Measurements from ENCODE around the gene ARHGEF4. TPM values are rescaled to one million over a fixed set of nuclear protein-coding genes. Genes with fewer than 3 reads are reported as not detected.

The ARHGEF4 gene
- total and polyA plus RNA-seq, 2 donors (not counting 3 experiments of a cell fraction or from before 2014, with no cell fraction given) = not detected

- dilution Hi-C loops (cut with MboI; ENCODE audit: extremely low pct_ligation_motif_present, low sequenced_read_pairs) = no loop called here
- CTCF ChIA-PET = interaction anchor here (0.9 to 2.1 kb wide), 4 partner anchors 10 to 296 kb away, joined by 4 to 7 read pairs (median 5); partner anchors contain the start of gene PLEKHB2
- Histone ChIP-seq H3K9me1 (replicated peaks; ENCODE audit: control insufficient read depth, extremely low read depth, insufficient read depth, low read length) (no peaks in the 10 kb centered on the region), H3K4me1 (ENCODE audit: control insufficient read depth, extremely low read depth, insufficient read depth, low read length) (peaks cover 10% of the 10 kb centered on the region), H3K4me3 (replicated peaks in 1 of 3; ENCODE audit: insufficient read depth in 1 of 3, low read depth in 1 of 3, low read length in 3 of 3) (peak overlapping the region; percentile 86 to 100 (median 92)), H3K4me2 (ENCODE audit: insufficient read depth, low read length) (peak overlapping the region; percentile 50), H3K27ac (ENCODE audit: insufficient read depth, low read depth, low read length) (peak overlapping the region; percentile 92), H3K9ac (replicated peaks; ENCODE audit: extremely low read depth, insufficient read depth, low read length) (peak overlapping the region; percentile 99), H3K36me3 (ENCODE audit: control insufficient read depth in 2 of 2, extremely low read depth in 1 of 2, insufficient read depth in 2 of 2, low read length in 2 of 2) (no peaks in the 10 kb centered on the region), H2AFZ (ENCODE audit: low read depth, low read length) (peak overlapping the region; percentile 72), H3K9me3 (replicated peaks; ENCODE audit: control insufficient read depth, insufficient read depth, low read length) (no peaks in the 10 kb centered on the region), H3K79me2 (ENCODE audit: control insufficient read depth, insufficient read depth, low read length) (peaks cover 42% of the 10 kb centered on the region), H4K20me1 (replicated peaks; ENCODE audit: control insufficient read depth, extremely low read depth, insufficient read depth, low read length) (peaks cover 3% of the 10 kb centered on the region), H3K27me3 (ENCODE audit: control insufficient read depth in 2 of 2, insufficient read depth in 2 of 2, low read length in 2 of 2) (no peaks in the 10 kb centered on the region)
- no peak for TF ChIP-seq GATA2 (IDR thresholded peaks at IDR 0.05; ENCODE audit: insufficient read depth, insufficient read length, low read depth, low read length)
- TF ChIP-seq EZH2 (IDR thresholded peaks at IDR 0.05; ENCODE audit: borderline replicate concordance, low read depth, low read length, severe bottlenecking) = no peak
- no peak for TF ChIP-seq FOS (IDR thresholded peaks at IDR 0.05; ENCODE audit: borderline replicate concordance, insufficient read depth, low read length)
- TF ChIP-seq MYC (IDR thresholded peaks at IDR 0.05; ENCODE audit: low read depth, low read length) = no peak
- TF ChIP-seq, protein P1, sequence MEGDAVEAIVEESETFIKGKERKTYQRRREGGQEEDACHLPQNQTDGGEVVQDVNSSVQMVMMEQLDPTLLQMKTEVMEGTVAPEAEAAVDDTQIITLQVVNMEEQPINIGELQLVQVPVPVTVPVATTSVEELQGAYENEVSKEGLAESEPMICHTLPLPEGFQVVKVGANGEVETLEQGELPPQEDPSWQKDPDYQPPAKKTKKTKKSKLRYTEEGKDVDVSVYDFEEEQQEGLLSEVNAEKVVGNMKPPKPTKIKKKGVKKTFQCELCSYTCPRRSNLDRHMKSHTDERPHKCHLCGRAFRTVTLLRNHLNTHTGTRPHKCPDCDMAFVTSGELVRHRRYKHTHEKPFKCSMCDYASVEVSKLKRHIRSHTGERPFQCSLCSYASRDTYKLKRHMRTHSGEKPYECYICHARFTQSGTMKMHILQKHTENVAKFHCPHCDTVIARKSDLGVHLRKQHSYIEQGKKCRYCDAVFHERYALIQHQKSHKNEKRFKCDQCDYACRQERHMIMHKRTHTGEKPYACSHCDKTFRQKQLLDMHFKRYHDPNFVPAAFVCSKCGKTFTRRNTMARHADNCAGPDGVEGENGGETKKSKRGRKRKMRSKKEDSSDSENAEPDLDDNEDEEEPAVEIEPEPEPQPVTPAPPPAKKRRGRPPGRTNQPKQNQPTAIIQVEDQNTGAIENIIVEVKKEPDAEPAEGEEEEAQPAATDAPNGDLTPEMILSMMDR (IDR thresholded peaks at IDR 0.05; ENCODE audit: extremely low read depth in 1 of 2, insufficient read depth in 1 of 2, low read depth in 1 of 2, low read length in 2 of 2) = no peak
- TF ChIP-seq MAX (IDR thresholded peaks at IDR 0.05; ENCODE audit: insufficient read depth, insufficient read length) = no peak
- TF ChIP-seq JUN (IDR thresholded peaks at IDR 0.05; ENCODE audit: borderline replicate concordance, insufficient read depth, insufficient read length, low read depth) = no peak
- no peak for TF ChIP-seq POLR2A (IDR thresholded peaks at IDR 0.05; ENCODE audit: low read depth, low read length)
- no peak for TF ChIP-seq POLR2AphosphoS5 (IDR thresholded peaks at IDR 0.05; ENCODE audit: insufficient read depth, low read depth, low read length)
- intact Hi-C loops (cut with micrococcal nuclease) = loop anchor here (1.0 to 10.0 kb wide), 2 partner anchors 11 to 749 kb away; partner anchors contain the start of genes IMP4 and PLEKHB2
- BruUV-seq (replicated peaks) = TSS peak; percentile 89
- POLR2A ChIA-PET = interaction anchor here (0.7 to 1.0 kb wide), 3 partner anchors 11 to 12 kb away, joined by 3 to 7 read pairs (median 3); partner anchors contain the start of gene PLEKHB2
- DNase-seq (ENCODE audit: low read depth, low spot score) (no peak), FAIRE-seq (no peak)
Observed at GRCh38 chr2:131093696-131094462, 257.2 kb downstream of the ARHGEF4 start.

Data from endothelial cell of umbilical vein (primary cell).